Measurements from ENCODE around the gene FBXO42. TPM values are rescaled to one million over a fixed set of nuclear protein-coding genes. Genes with fewer than 3 reads are reported as not detected.
"Not testable (repeated sequence)": the region's sequence is repeated elsewhere in the genome, so short reads cannot be mapped to it uniquely, and the experiment has no call there.

The FBXO42 gene
- total RNA-seq, 1 donor from 2014 or later, result 33.1 TPM

DNA sequence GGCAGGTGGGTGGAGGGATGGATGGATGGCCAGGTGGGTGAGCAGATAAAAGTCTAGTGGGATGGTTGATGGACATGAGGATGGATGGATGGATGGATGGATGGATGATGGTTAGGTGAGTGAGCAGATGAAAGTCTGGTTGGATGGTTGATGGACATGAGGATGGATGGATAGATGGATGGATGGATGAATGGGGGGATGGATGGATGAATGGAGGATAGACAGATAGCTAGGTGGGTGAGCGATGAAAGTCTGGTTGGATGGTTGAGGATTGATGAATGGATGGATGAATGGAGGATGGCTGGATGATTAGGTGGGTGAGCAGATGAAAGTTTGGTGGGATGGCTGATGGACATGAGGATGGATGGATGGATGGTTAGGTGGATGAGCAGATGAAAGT is 130.8 kb downstream of the FBXO42 start:
- DNase-seq (ENCODE audit: low spot score), result no peak

- DNase-seq (ENCODE audit: low spot score), result no peak
Measured at GRCh38 chr1:16219968-16220500, 132.2 kb downstream of the FBXO42 start.

GRCh38 chr1:16218674-16219071 is 133.6 kb downstream of the FBXO42 start:
- no peak for DNase-seq (ENCODE audit: low spot score)

- no peak for DNase-seq (ENCODE audit: low spot score)
Measured at GRCh38 chr1:16218014-16218673, 134.1 kb downstream of the FBXO42 start.

DNA sequence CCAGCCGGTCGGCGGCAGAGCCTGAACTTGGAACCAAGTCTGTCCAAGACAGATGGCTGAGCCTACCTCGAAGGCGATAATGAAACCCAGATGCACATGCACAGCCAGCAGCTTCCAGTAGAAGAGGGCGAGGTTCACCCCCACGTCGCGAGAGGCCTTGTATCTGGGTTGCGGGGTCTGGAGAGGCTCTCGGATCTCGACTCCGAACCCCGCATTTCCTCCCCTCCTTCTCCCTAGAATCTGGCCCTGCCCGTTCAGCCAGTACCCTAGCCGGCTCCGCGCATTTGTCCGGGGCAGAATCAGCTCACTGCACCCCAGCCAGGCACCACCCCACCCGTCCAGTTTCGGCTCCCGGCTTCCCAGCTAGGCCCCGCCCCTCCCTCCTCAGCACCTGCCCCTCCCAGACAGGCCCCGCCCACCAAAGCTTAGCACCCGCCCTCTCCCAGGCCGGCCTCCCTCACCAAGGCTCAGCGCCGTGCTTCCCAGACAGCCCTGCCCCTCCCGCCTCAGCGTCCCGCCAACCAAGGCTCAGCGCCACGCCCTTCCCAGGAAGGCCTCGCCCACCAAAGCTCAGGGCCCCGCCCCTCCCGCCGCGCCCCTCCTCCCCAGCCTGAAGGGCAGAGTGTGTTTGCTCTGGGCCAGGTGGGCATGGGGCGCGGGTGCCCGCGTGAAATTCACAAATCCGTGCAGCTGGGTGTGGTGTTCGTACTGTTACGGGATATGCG is 135.1 kb downstream of the FBXO42 start:
- DNase-seq (ENCODE audit: low spot score), result peak; percentile 99

DNA sequence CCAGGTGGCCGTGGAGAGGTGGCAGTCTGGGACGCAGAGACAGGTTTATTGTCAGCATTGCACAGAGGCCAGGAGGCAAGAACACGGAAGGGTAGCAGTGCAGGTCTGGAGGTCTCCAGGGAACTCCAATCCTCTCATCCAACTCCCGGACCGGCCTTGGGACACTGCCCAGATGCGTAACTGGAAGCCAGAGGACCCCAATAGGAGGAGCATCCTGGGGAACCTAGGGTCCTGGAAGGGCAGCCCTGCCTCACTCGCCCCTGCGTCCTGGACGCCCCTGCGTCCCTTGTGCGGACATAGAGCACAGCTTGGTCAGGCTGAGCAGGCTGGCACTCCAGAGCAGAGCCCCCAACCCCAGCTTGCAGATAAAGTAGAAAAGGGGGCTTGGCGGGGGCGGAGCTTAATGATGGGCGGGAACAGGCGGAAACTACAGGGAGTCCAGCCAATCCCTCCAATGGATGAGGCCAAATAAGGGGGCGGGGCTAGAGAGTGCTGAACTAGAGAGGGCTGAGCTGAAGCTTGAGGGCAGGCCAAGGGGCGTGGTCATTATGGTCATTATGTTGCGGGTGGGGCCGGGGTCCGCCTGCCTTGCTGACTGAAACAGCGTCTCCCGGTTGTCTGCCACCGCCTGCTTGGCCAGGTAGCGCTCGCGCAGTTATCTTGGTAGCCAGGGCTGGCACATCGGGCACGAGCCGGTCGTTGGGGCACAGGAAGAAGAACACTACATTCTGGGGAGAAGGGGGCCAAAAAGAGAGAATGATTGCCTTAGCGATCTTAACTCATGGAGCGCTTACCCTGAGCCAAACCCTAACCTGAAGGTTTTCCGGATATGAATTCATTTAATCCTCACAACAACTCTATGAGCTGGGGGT is 136.2 kb downstream of the FBXO42 start:
- DNase-seq (ENCODE audit: low spot score), result peak; percentile 89

- DNase-seq (ENCODE audit: low spot score), result not testable (repeated sequence)
Measured at GRCh38 chr1:16215240-16215639, 137.0 kb downstream of the FBXO42 start.

GRCh38 chr1:16213544-16213943 is 138.7 kb downstream of the FBXO42 start:
- DNase-seq (ENCODE audit: low spot score), result not testable (repeated sequence)

GRCh38 chr1:16213013-16213412 is 139.3 kb downstream of the FBXO42 start:
- DNase-seq (ENCODE audit: low spot score), result no peak

GRCh38 chr1:16212251-16212961 is 139.9 kb downstream of the FBXO42 start, which contains the start of gene ARHGEF19:
Gene ARHGEF19 (minus strand): TSS chr1:16212652. CDS start chr1:16209054, 3,598 bp downstream.
- peak; percentile 80 for DNase-seq (ENCODE audit: low spot score)

DNA sequence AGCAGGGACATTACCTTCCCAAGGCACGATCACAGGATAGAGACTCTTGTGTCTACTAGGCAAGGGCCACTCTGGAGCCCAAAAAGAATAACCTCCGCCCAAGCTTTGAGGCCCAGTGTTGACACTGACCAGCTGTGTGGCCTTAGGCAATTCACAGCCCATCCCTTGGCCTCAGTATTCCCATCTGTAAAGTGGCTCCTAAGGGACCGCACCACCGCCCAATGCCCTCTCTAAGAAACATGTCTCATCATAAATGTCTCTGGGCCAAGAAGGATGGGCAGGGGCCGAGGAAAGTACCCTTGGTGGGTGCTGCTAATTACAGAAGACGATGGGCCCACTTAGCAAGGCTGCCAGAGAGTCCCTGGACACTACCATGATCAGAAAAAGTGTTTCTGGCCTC is 140.5 kb downstream of the FBXO42 start:
- DNase-seq (ENCODE audit: low spot score), result no peak

GRCh38 chr1:16210581-16210980 is 141.7 kb downstream of the FBXO42 start:
- no peak for DNase-seq (ENCODE audit: low spot score)

DNA sequence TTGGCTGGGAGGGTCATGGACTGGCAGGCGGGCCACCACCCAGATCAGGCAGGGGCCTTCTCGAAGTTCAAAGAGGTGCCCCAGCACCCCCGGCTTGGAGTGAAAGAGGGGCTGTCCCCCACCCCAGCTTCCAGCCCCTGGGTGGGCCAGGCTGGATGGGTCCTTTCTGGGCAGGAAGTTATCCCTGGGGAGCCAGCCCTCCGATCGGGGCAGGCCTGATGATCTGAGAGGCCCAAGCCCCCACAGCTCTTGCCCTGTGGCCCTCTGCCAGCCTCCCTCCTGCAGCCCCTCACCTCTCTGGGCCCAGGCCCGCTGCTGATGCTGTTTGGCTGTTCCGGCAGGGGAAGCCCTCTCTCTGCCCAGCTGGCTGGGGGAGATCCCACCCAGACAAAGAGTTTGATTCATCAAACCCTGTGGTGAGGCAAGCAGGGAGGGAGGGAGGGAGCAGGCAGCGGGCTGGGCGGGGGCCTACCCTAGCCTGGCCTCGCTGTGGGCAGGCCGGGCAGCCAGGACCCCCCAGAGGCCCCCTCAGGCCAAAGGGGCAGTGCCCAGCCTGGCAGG is 142.4 kb downstream of the FBXO42 start:
- DNase-seq (ENCODE audit: low spot score), result no peak

GRCh38 chr1:16209132-16209846 is 143.0 kb downstream of the FBXO42 start:
- no peak for DNase-seq (ENCODE audit: low spot score)

DNA sequence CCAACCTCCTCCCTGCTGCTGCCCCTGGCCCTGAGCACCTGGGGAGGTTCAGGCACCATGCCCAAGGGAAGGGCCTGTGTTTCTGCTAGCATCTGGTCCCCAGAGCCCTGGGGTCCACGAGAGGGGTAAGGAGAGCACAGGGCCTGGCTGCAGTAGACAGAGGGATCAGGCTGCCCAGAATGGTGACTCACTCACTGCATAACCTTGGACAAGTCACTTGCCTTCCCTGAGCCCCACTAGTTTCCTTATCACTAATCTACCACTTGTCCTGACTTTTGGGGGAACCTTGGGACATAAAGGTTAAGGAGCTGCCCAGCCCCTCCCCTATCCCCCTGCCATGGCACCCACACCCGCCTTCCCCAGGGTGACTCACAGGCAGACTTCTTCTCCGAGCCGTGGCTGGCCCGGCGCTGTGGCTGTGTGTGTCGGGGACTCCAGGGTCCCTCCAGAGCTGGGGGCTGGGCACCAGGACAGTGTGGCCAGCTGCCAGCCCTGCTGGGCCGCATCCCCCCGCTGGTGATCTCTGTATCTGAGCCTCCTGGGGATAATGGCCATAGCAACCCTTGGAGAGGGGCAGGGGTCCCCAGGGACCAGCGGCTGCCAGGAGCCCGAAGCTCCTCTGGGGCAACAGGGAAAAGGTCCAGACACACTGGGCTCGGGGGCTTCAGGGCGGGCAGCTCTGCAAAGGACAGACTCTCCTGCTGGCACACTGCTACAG is 143.9 kb downstream of the FBXO42 start:
- DNase-seq (ENCODE audit: low spot score), result no peak

GRCh38 chr1:16207318-16208269 is 144.7 kb downstream of the FBXO42 start:
- no peak for DNase-seq (ENCODE audit: low spot score)

DNA sequence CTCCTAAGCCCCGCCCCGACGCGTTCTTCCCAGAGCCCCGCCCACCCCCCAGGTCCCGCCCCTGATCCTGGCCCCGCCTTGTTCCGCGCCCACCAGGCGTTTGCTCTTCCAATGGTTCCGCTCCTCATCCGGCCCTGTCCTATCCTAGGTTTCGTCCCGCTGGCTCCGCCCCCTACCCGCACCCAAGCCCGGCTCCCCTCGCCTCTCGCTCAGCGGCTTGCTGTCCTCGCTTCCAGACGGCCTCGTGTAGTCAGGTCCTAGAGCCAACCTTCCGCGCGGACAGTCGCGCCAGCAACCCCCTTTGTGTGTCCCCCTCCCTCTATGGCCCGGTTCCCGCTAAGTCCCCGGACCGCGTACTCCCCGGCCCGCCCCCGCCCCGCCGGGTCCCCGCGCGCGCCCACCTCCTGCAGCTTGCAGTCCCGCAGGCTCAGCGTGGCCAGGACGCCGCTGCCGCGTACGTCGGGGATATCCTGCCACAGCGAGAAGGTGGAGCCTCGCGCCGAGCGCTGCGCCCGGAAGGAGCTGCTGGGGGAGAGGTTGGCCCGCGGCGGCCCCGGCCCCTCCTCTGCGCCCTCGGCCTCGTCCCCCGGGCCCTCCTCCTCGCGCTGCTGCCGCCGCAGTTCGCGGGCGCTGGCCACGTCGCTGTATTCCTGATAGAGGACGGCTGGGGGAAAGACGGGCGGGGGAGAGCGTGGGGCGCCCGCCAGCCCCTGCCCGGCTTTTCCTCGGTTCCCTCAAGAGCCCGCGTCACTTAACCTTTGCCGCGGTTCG is 145.5 kb downstream of the FBXO42 start:
- DNase-seq (ENCODE audit: low spot score), result peak; percentile 98
